DND-41 (cell line): ENCODE measurements around the gene AREG.

Experiments
- ATAC-seq: fragments of 200-7000 bp; cut with Tn5 transposase; 3 replicates; pipeline ENCODE4 v1.9.1; 2021; ENCODE audit warnings: low read depth; ENCODE audit not compliant: insufficient read depth
- DNase-seq: peaks from one replicate; pipeline ENCODE4 v3.0.0-alpha.2; 2020
- H2AFZ ChIP-seq: 2 replicates; pipeline ENCODE4 v1.6.0; 2012; ENCODE audit warnings: low read depth, low read length
- H3K27ac ChIP-seq: 2 replicates; pipeline ENCODE4 v1.5.1; 2012; ENCODE audit warnings: low read length, inconsistent platforms
- H3K27me3 ChIP-seq: fragments of 200-600 bp; sonication (generic); 2 replicates; pipeline ENCODE4 v1.6.0; 2012; ENCODE audit warnings: low read length, mild to moderate bottlenecking, inconsistent platforms; ENCODE audit not compliant: insufficient read depth, poor library complexity
- H3K36me3 ChIP-seq: 2 replicates; pipeline ENCODE4 v1.5.1; 2012; ENCODE audit warnings: low read length, inconsistent platforms; ENCODE audit not compliant: insufficient read depth
- H3K4me1 ChIP-seq: 2 replicates; pipeline ENCODE4 v1.5.1; 2012; ENCODE audit warnings: mild to moderate bottlenecking, low read length; ENCODE audit not compliant: insufficient read depth
- H3K4me2 ChIP-seq: 2 replicates; pipeline ENCODE4 v1.6.0; 2012; ENCODE audit warnings: mild to moderate bottlenecking, moderate library complexity, low read length, inconsistent platforms; ENCODE audit not compliant: insufficient read depth
- H3K4me3 ChIP-seq, 2 experiments: fragments of 200-600 bp in 1 of 2; shearing (Covaris generic) in 1 of 2; 2 replicates each; pipeline ENCODE4 v1.5.1; 2012 to 2016; ENCODE audit warnings: inconsistent platforms in 2 of 2, low read length in 2 of 2, mild to moderate bottlenecking in 2 of 2, low read depth in 1 of 2, moderate library complexity in 1 of 2
- H3K79me2 ChIP-seq: 2 replicates; pipeline ENCODE4 v1.6.0; 2012; ENCODE audit warnings: low read length, inconsistent platforms; ENCODE audit not compliant: insufficient read depth
- H3K9ac ChIP-seq: 2 replicates; pipeline ENCODE4 v1.6.0; 2012; ENCODE audit warnings: low read depth, mild to moderate bottlenecking, inconsistent platforms, low read length, moderate library complexity
- H3K9me3 ChIP-seq: 2 replicates; pipeline ENCODE4 v1.5.1; 2012; ENCODE audit warnings: low read length, moderate library complexity, mild to moderate bottlenecking, inconsistent platforms; ENCODE audit not compliant: insufficient read depth, severe bottlenecking
- H4K20me1 ChIP-seq: 2 replicates; pipeline ENCODE4 v1.6.0; 2012; ENCODE audit warnings: low read length; ENCODE audit not compliant: insufficient read depth
- EZH2 ChIP-seq: IDR thresholded peaks from 3 replicates; pipeline ENCODE4 v1.6.1; 2012; ENCODE audit warnings: borderline replicate concordance, low read depth, mild to moderate bottlenecking, moderate library complexity, low read length, inconsistent platforms; ENCODE audit not compliant: severe bottlenecking
- TF ChIP-seq, protein P1 (sequence below): IDR thresholded peaks from 2 replicates; pipeline ENCODE4 v1.5.1; 2012; ENCODE audit warnings: borderline replicate concordance, low read length, moderate library complexity, mild to moderate bottlenecking; ENCODE audit not compliant: poor library complexity, severe bottlenecking; ENCODE audit errors: extremely low read depth

Gene AREG

DNA sequence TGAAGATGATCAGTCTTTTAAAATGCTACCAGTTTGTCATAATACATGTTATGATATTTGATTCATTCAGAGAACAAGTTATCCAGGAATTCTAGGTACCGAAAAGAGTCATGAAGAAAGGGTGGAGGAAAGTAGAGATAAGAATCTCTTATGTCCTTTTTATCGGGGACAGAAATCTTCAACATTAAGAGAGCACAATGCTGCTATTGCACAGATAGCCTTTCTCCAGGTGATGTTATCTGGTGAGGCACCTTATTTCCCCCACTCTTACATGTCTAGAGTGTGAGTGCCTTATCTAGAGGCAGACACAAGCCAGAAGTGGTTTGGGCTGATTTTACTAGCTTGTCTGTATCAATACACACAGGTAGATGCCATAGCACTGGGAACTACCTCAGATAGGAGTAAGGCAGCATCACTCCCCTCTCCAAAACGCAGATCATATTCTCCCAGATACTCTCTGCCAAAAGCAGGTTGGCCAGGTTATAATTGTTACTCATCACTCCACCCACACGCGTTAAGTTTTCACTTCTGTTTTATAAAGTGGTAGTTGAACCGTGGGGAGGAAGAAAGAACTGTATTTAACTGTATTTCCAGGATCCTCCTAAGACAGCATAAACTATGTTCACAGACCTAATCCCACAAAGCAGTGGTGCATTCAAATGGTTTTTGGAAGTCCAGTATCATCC is 38.4 kb downstream of the AREG start:
- no peaks in the 10 kb centered on the region for H3K27me3 ChIP-seq
- H2AFZ ChIP-seq: no peak overlapping the region
- no peaks in the 10 kb centered on the region for H4K20me1 ChIP-seq
- TF ChIP-seq EZH2: no peak
- TF ChIP-seq, protein P1, sequence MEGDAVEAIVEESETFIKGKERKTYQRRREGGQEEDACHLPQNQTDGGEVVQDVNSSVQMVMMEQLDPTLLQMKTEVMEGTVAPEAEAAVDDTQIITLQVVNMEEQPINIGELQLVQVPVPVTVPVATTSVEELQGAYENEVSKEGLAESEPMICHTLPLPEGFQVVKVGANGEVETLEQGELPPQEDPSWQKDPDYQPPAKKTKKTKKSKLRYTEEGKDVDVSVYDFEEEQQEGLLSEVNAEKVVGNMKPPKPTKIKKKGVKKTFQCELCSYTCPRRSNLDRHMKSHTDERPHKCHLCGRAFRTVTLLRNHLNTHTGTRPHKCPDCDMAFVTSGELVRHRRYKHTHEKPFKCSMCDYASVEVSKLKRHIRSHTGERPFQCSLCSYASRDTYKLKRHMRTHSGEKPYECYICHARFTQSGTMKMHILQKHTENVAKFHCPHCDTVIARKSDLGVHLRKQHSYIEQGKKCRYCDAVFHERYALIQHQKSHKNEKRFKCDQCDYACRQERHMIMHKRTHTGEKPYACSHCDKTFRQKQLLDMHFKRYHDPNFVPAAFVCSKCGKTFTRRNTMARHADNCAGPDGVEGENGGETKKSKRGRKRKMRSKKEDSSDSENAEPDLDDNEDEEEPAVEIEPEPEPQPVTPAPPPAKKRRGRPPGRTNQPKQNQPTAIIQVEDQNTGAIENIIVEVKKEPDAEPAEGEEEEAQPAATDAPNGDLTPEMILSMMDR: no peak
- no peak overlapping the region for H3K9ac ChIP-seq
- no peaks in the 10 kb centered on the region for H3K4me1 ChIP-seq
- no peaks in the 10 kb centered on the region for H3K9me3 ChIP-seq
- no peaks in the 10 kb centered on the region for H3K36me3 ChIP-seq
- no peak for DNase-seq
- no peak for ATAC-seq
- H3K4me3 ChIP-seq: no peak overlapping the region
- no peaks in the 10 kb centered on the region for H3K79me2 ChIP-seq
- H3K4me2 ChIP-seq: no peak overlapping the region
- H3K27ac ChIP-seq: no peak overlapping the region

DNA sequence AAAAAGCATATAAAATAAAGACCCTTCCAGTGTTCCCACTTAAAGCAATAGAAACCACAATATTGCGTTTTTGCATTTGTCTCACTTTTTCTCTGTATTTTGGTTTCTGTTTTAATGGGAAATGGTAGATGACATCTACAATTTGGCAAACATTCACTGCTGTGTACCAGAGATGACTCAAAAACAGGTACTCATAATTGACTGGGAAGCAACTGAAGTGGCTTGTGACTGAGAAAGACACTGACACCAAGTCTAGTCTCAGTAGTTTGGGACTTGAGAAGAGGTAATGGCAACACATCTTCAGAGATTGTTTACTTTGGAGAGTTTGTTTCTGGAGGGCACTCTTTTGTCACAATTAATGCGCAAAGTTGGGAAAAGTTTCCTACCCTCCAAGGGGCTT is 42.0 kb downstream of the AREG start:
- H3K27ac ChIP-seq: no peak overlapping the region
- H3K36me3 ChIP-seq: no peaks in the 10 kb centered on the region
- no peak overlapping the region for H2AFZ ChIP-seq
- H3K9ac ChIP-seq: no peak overlapping the region
- no peak overlapping the region for H3K4me2 ChIP-seq
- H4K20me1 ChIP-seq: no peaks in the 10 kb centered on the region
- H3K9me3 ChIP-seq: no peaks in the 10 kb centered on the region
- no peaks in the 10 kb centered on the region for H3K79me2 ChIP-seq
- no peaks in the 10 kb centered on the region for H3K4me1 ChIP-seq
- no peak for TF ChIP-seq EZH2
- no peak overlapping the region for H3K4me3 ChIP-seq
- DNase-seq: no peak
- no peaks in the 10 kb centered on the region for H3K27me3 ChIP-seq
- ATAC-seq: no peak

DNA sequence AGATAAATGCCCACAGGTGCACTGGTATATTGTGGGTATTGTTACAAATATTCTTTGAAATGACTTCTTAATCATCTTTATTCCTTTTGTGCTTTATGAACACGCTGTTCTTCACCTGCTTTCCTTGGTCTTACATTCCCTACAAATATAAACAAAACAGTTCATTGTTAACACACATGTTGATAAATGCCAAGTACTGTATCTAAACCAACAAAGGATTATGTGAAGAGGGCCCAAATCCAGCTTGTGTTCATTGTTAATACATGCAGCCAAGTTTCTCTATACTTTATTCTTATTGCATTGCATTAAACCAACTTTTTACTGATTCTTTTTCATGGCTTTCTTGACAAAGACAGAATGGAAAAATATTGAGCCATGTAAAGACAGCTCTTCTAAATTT is 42.8 kb downstream of the AREG start:
- Histone ChIP-seq H4K20me1 (no peaks in the 10 kb centered on the region), H3K4me1 (no peaks in the 10 kb centered on the region), H3K27me3 (no peaks in the 10 kb centered on the region), H3K9ac (no peak overlapping the region), H3K4me2 (no peak overlapping the region), H3K36me3 (no peaks in the 10 kb centered on the region), H3K9me3 (no peaks in the 10 kb centered on the region), H3K27ac (no peak overlapping the region), H3K79me2 (no peaks in the 10 kb centered on the region), H2AFZ (no peak overlapping the region), H3K4me3 (no peak overlapping the region)
- DNase-seq (no peak), ATAC-seq (no peak)
- TF ChIP-seq, protein P1: no peak
- TF ChIP-seq EZH2: no peak

DNA sequence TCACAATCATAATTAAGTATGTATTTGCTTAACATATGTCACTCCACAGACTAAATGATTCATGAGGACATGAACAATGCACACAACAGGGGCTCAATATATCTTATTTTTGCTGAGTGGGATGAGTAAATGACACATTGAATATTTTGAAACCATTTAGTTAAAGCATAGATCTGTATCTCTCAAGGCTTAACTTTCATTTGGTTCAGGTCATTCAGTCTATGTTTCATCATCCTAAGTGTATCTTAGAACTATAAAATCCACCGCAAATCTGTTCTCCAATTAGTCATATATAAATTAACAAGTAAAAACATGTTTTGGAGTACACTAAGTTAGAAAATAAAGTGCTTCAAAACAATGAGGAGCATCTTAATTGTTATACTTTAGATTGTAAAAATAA is 45.8 kb downstream of the AREG start:
- DNase-seq (no peak), ATAC-seq (no peak)
- Histone ChIP-seq H3K9ac (no peak overlapping the region), H3K36me3 (no peaks in the 10 kb centered on the region), H3K9me3 (no peaks in the 10 kb centered on the region), H2AFZ (no peak overlapping the region), H3K27me3 (no peaks in the 10 kb centered on the region), H4K20me1 (no peaks in the 10 kb centered on the region), H3K27ac (no peak overlapping the region), H3K4me1 (no peaks in the 10 kb centered on the region), H3K4me2 (no peak overlapping the region), H3K79me2 (no peaks in the 10 kb centered on the region), H3K4me3 (no peak overlapping the region)
- TF ChIP-seq EZH2: no peak
- TF ChIP-seq, protein P1: no peak
